Measurements from ENCODE around the gene MTRF1. TPM values are rescaled to one million over a fixed set of nuclear protein-coding genes. Genes with fewer than 3 reads are reported as not detected.
"Not testable (repeated sequence)": the region's sequence is repeated elsewhere in the genome, so short reads cannot be mapped to it uniquely, and the experiment has no call there.

The MTRF1 gene
- total RNA-seq, 1 donor from 2014 or later, result 13.2 TPM

GRCh38 chr13:41179593-41180250, 83.7 kb downstream of the MTRF1 start:
- Histone ChIP-seq H3K4me3 (no peak overlapping the region), H3K36me3 (no peaks in the 10 kb centered on the region), H3K9me3 (replicated peaks) (peaks cover 22% of the 10 kb centered on the region), H3K27me3 (ENCODE audit: low read depth) (no peaks in the 10 kb centered on the region), H3K4me1 (no peaks in the 10 kb centered on the region), H3K27ac (replicated peaks) (no peak overlapping the region)
- intact Hi-C loops (cut with micrococcal nuclease), result no loop called here
- TF ChIP-seq CTCF (IDR thresholded peaks at IDR 0.05; ENCODE audit: borderline replicate concordance), result no peak
- no peak for DNase-seq

GRCh38 chr13:41178040-41178439, 85.3 kb downstream of the MTRF1 start:
- no peak for DNase-seq
- H3K36me3 ChIP-seq, result no peaks in the 10 kb centered on the region
- no peak overlapping the region for H3K27ac ChIP-seq (replicated peaks)
- no peaks in the 10 kb centered on the region for H3K4me1 ChIP-seq
- intact Hi-C loops (cut with micrococcal nuclease), result no loop called here
- H3K27me3 ChIP-seq (ENCODE audit: low read depth), result no peaks in the 10 kb centered on the region
- no peak overlapping the region for H3K4me3 ChIP-seq
- no peak for TF ChIP-seq CTCF (IDR thresholded peaks at IDR 0.05; ENCODE audit: borderline replicate concordance)
- H3K9me3 ChIP-seq (replicated peaks), result peaks cover 26% of the 10 kb centered on the region

- intact Hi-C loops (cut with micrococcal nuclease), result no loop called here
- Histone ChIP-seq H3K4me1 (no peaks in the 10 kb centered on the region), H3K9me3 (replicated peaks) (peaks cover 26% of the 10 kb centered on the region), H3K4me3 (no peak overlapping the region), H3K27me3 (ENCODE audit: low read depth) (no peaks in the 10 kb centered on the region), H3K27ac (replicated peaks) (no peak overlapping the region), H3K36me3 (no peaks in the 10 kb centered on the region)
- TF ChIP-seq CTCF (IDR thresholded peaks at IDR 0.05; ENCODE audit: borderline replicate concordance), result no peak
- DNase-seq, result no peak
These were observed 85.8 kb downstream of the MTRF1 start for GRCh38 chr13:41177616-41178015.

GRCh38 chr13:41175576-41175975, 87.8 kb downstream of the MTRF1 start:
- H3K4me3 ChIP-seq; intact Hi-C loops (cut with micrococcal nuclease); H3K27me3 ChIP-seq (ENCODE audit: low read depth); H3K4me1 ChIP-seq; DNase-seq; H3K36me3 ChIP-seq; H3K27ac ChIP-seq (replicated peaks): not testable (repeated sequence)
- H3K9me3 ChIP-seq (replicated peaks), result peaks cover 26% of the 10 kb centered on the region

Other genes starting within 250 kb of the MTRF1 start
- 31.1 TPM for gene ELF1, start 244.3 kb downstream of the MTRF1 start, total RNA-seq
- gene WBP4, start 202.1 kb downstream of the MTRF1 start, total RNA-seq, result 22.6 TPM
- 5.3 TPM for gene KBTBD6, start 130.8 kb downstream of the MTRF1 start, total RNA-seq
- 5.2 TPM for gene KBTBD7, start 69.0 kb downstream of the MTRF1 start, total RNA-seq
- gene NAA16, start 47.7 kb upstream of the MTRF1 start, total RNA-seq, result 6.5 TPM
- 45.8 TPM for gene RGCC, start 194.0 kb upstream of the MTRF1 start, total RNA-seq

All from left ventricle myocardium inferior (tissue), 1 donor.